SK-N-MC (cell line): Measurements from ENCODE around the gene ITSN1.

Experiments
- EZH2 ChIP-seq: fragments of 200-600 bp; sonication (generic); IDR thresholded peaks from one replicate; pipeline ENCODE4 v1.6.1; 2017; ENCODE audit warnings: antibody characterized with exemption
- FOXP2 ChIP-seq: optimal IDR thresholded peaks from 2 replicates; pipeline ENCODE3; 2011; ENCODE audit warnings: mild to moderate bottlenecking, moderate library complexity; ENCODE audit not compliant: insufficient read depth; ENCODE audit errors: extremely low read length, control extremely low read depth
- POLR2AphosphoS5 ChIP-seq: IDR thresholded peaks from 2 replicates; pipeline ENCODE4 v1.6.1; 2012; ENCODE audit warnings: mild to moderate bottlenecking, low read depth, low read length, borderline replicate concordance

GRCh38 chr21:33924766-33925100, 282.4 kb downstream of the ITSN1 start:
- no peak for TF ChIP-seq EZH2
- no peak for TF ChIP-seq POLR2AphosphoS5
- TF ChIP-seq FOXP2 = no peak
